CD4-positive, alpha-beta T cell treated with Interferon alpha-2 for 1 hour (primary cell): ENCODE measurements around the gene AKNA.
"Not testable (repeated sequence)": the region's sequence is repeated elsewhere in the genome, so short reads cannot be mapped to it uniquely, and the experiment has no call there.

ENCODE experiments used
- DNase-seq, 2 donors: peaks; one replicate each; pipeline ENCODE4 v3.0.0-alpha.2; 2020 to 2022

Gene AKNA

GRCh38 chr9:114335745-114336144 is 52.0 kb downstream of the AKNA start:
- DNase-seq: no peak

- no peak for DNase-seq
Observed at GRCh38 chr9:114334490-114334889, 53.3 kb downstream of the AKNA start.

GRCh38 chr9:114333718-114334117 is 54.1 kb downstream of the AKNA start:
- DNase-seq: not testable (repeated sequence)

- not testable (repeated sequence) for DNase-seq
Observed at GRCh38 chr9:114332474-114333040, 55.2 kb downstream of the AKNA start.

GRCh38 chr9:114331229-114332195 is 56.3 kb downstream of the AKNA start:
- not testable (repeated sequence) for DNase-seq

- DNase-seq: no peak
Observed at GRCh38 chr9:114330636-114331035, 57.1 kb downstream of the AKNA start.

GRCh38 chr9:114329625-114330022 is 58.2 kb downstream of the AKNA start, which contains the start of gene ORM2:
TSS of gene ORM2 (plus strand) at chr9:114329869. CDS start at chr9:114329905, 36 bp downstream.
- not testable (repeated sequence) for DNase-seq

- not testable (repeated sequence) for DNase-seq
Observed at GRCh38 chr9:114328937-114329624, 58.7 kb downstream of the AKNA start.

- DNase-seq: not testable (repeated sequence)
Observed at GRCh38 chr9:114328357-114328820, 59.4 kb downstream of the AKNA start.

GRCh38 chr9:114327749-114328148 is 60.0 kb downstream of the AKNA start:
- no peak for DNase-seq

- DNase-seq: not testable (repeated sequence)
Observed at GRCh38 chr9:114325684-114326254, 62.0 kb downstream of the AKNA start.

- not testable (repeated sequence) for DNase-seq
Observed at GRCh38 chr9:114324965-114325364, 62.8 kb downstream of the AKNA start.

- DNase-seq: no peak
Observed at GRCh38 chr9:114324492-114324891, 63.3 kb downstream of the AKNA start.

- DNase-seq: not testable (repeated sequence)
Observed at GRCh38 chr9:114323849-114324248, 63.9 kb downstream of the AKNA start.

- not testable (repeated sequence) for DNase-seq
Observed at GRCh38 chr9:114322831-114323531, 64.8 kb downstream of the AKNA start, which contains the start of gene ORM1. TSS of gene ORM1 (plus strand) at chr9:114323098. CDS start at chr9:114323134, 36 bp downstream.

GRCh38 chr9:114322160-114322818 is 65.5 kb downstream of the AKNA start:
- not testable (repeated sequence) for DNase-seq

GRCh38 chr9:114321759-114322158 is 66.0 kb downstream of the AKNA start:
- no peak for DNase-seq

GRCh38 chr9:114320710-114321109 is 67.1 kb downstream of the AKNA start:
- DNase-seq: not testable (repeated sequence)

- DNase-seq: no peak
Observed at GRCh38 chr9:114319147-114319546, 68.6 kb downstream of the AKNA start.

- DNase-seq: no peak
Observed at GRCh38 chr9:114318416-114318815, 69.4 kb downstream of the AKNA start.

- no peak for DNase-seq
Observed at GRCh38 chr9:114317665-114318357, 70.0 kb downstream of the AKNA start.
